Activated effector memory CD4-positive, alpha-beta T cell treated with Interleukin-2 at 50 U/mL for 16 hours (primary cell): ENCODE measurements around the gene MMUT.
"Not testable (repeated sequence)": the region's sequence is repeated elsewhere in the genome, so short reads cannot be mapped to it uniquely, and the experiment has no call there.

Experiments
- DNase-seq: peaks from one replicate; pipeline ENCODE4 v3.0.0-alpha.2; 2020

MMUT gene

GRCh38 chr6:49462927-49463611, at the start of gene MMUT, which contains the start of gene CENPQ:
TSS of gene MMUT (minus strand) at chr6:49463253. CDS start at chr6:49459466, 3,787 bp downstream.
TSS of gene CENPQ (plus strand) at chr6:49463370. CDS start at chr6:49470177, 6,807 bp downstream.
- peak; percentile 85 for DNase-seq

GRCh38 chr6:49509342-49509741, 46.3 kb upstream of the MMUT start:
- DNase-seq, result no peak

GRCh38 chr6:49506569-49507111, 43.6 kb upstream of the MMUT start:
- DNase-seq, result no peak

- no peak for DNase-seq
Observed at GRCh38 chr6:49504666-49505065, 41.6 kb upstream of the MMUT start.

GRCh38 chr6:49499623-49500022, 36.6 kb upstream of the MMUT start, which contains the start of gene GLYATL3:
TSS of gene GLYATL3 (plus strand) at chr6:49499923. CDS start at chr6:49511991, 12,068 bp downstream.
- DNase-seq, result no peak

GRCh38 chr6:49499126-49499525, 36.1 kb upstream of the MMUT start:
- no peak for DNase-seq

GRCh38 chr6:49497304-49497703, 34.3 kb upstream of the MMUT start:
- no peak for DNase-seq

GRCh38 chr6:49490633-49491032, 27.6 kb upstream of the MMUT start:
- no peak for DNase-seq

- not testable (repeated sequence) for DNase-seq
Observed at GRCh38 chr6:49483380-49483779, 20.3 kb upstream of the MMUT start.

GRCh38 chr6:49481846-49482245, 18.8 kb upstream of the MMUT start:
- not testable (repeated sequence) for DNase-seq

GRCh38 chr6:49479308-49479970, 16.4 kb upstream of the MMUT start:
- DNase-seq, result no peak

- not testable (repeated sequence) for DNase-seq
Observed at GRCh38 chr6:49476564-49476963, 13.5 kb upstream of the MMUT start.

GRCh38 chr6:49468042-49468441, 5.0 kb upstream of the MMUT start:
- DNase-seq, result no peak

GRCh38 chr6:49464691-49465090, 1.6 kb upstream of the MMUT start:
- no peak for DNase-seq

GRCh38 chr6:49463612-49463967, 537 bp upstream of the MMUT start:
- no peak for DNase-seq

- no peak for DNase-seq
Observed at GRCh38 chr6:49462599-49462926, 490 bp downstream of the MMUT start.

- DNase-seq, result no peak
Observed at GRCh38 chr6:49462071-49462470, 982 bp downstream of the MMUT start.

GRCh38 chr6:49457771-49458170, 5.3 kb downstream of the MMUT start:
- no peak for DNase-seq

- DNase-seq, result no peak
Observed at GRCh38 chr6:49454787-49455709, 8.0 kb downstream of the MMUT start.

GRCh38 chr6:49453221-49453620, 9.8 kb downstream of the MMUT start:
- no peak for DNase-seq

GRCh38 chr6:49430866-49431265, 32.2 kb downstream of the MMUT start:
- DNase-seq, result no peak

GRCh38 chr6:49430187-49430586, 32.9 kb downstream of the MMUT start:
- no peak for DNase-seq

- no peak for DNase-seq
Observed at GRCh38 chr6:49423817-49424216, 39.2 kb downstream of the MMUT start.
